Measurements from ENCODE around the gene PEX10.

The PEX10 gene

GRCh38 chr1:2356401-2356800 is 56.0 kb downstream of the PEX10 start:
- no peak for DNase-seq (ENCODE audit: low spot score)
- Histone ChIP-seq H3K4me1 (ENCODE audit: control insufficient read depth in 2 of 2, insufficient read depth in 1 of 2, low read depth in 1 of 2, low read length in 2 of 2) (peaks cover 3% of the 10 kb centered on the region in 2 donors), H3K4ac (ENCODE audit: low read length) (no peak overlapping the region), H3K18ac (ENCODE audit: low read length) (peak overlapping the region; percentile 27), H3K4me3 (ENCODE audit: low read length in 2 of 2) (no peak overlapping the region), H3K9me3 (replicated peaks in 1 of 2; ENCODE audit: control insufficient read depth in 2 of 2, insufficient read depth in 1 of 2, low read depth in 1 of 2, low read length in 2 of 2) (no peaks in the 10 kb centered on the region), H2AFZ (ENCODE audit: low read length) (no peak overlapping the region), H3K27ac (replicated peaks; ENCODE audit: low read length) (no peak overlapping the region), H3K14ac (ENCODE audit: low read length) (no peak overlapping the region), H2BK120ac (ENCODE audit: low read depth, low read length) (no peak overlapping the region), H2BK12ac (ENCODE audit: low read length) (peak overlapping the region; percentile 73), H3K36me3 (replicated peaks in 1 of 2; ENCODE audit: control insufficient read depth in 2 of 2, insufficient read depth in 2 of 2, low read length in 2 of 2) (no peaks in the 10 kb centered on the region), H4K8ac (ENCODE audit: low read depth, low read length) (no peak overlapping the region), H3K23ac (ENCODE audit: low read depth, low read length, poor library complexity) (no peak overlapping the region), H3K4me2 (ENCODE audit: insufficient read depth, low read length, poor library complexity, severe bottlenecking) (no peak overlapping the region), H3K9ac (ENCODE audit: low read depth, low read length, poor library complexity) (peak overlapping the region; percentile 30), H4K91ac (ENCODE audit: low read depth, low read length, poor library complexity) (no peak overlapping the region), H3K79me1 (ENCODE audit: low read depth, low read length) (no peaks in the 10 kb centered on the region), H2AK5ac (ENCODE audit: low read depth, low read length) (peak overlapping the region; percentile 93), H2BK15ac (ENCODE audit: low read length) (peak overlapping the region; percentile 47), H3K27me3 (ENCODE audit: control insufficient read depth in 3 of 3, insufficient read depth in 3 of 3, low read depth in 1 of 3, low read length in 3 of 3) (peaks cover 0 to 2% (median 0%) of the 10 kb centered on the region in 3 experiments), H2BK5ac (ENCODE audit: low read length) (peak overlapping the region; percentile 84)
- no CpG with 5 or more reads among the region's 15 CpGs for WGBS, 2 donors (ENCODE audit: extremely low coverage in 2 of 2, insufficient read length in 2 of 2, insufficient replicate concordance in 1 of 2)

GRCh38 chr1:2355373-2356261 is 56.7 kb downstream of the PEX10 start:
- Histone ChIP-seq H3K23ac (ENCODE audit: low read depth, low read length, poor library complexity) (peak overlapping the region; percentile 68), H3K4me2 (ENCODE audit: insufficient read depth, low read length, poor library complexity, severe bottlenecking) (no peak overlapping the region), H4K91ac (ENCODE audit: low read depth, low read length, poor library complexity) (no peak overlapping the region), H2BK12ac (ENCODE audit: low read length) (peak overlapping the region; percentile 73), H3K36me3 (replicated peaks in 1 of 2; ENCODE audit: control insufficient read depth in 2 of 2, insufficient read depth in 2 of 2, low read length in 2 of 2) (no peaks in the 10 kb centered on the region), H2AFZ (ENCODE audit: low read length) (no peak overlapping the region), H3K27ac (replicated peaks; ENCODE audit: low read length) (no peak overlapping the region), H2BK15ac (ENCODE audit: low read length) (peak overlapping the region; percentile 47), H3K27me3 (ENCODE audit: control insufficient read depth in 3 of 3, insufficient read depth in 3 of 3, low read depth in 1 of 3, low read length in 3 of 3) (peaks cover 0 to 2% (median 0%) of the 10 kb centered on the region in 3 experiments), H2AK5ac (ENCODE audit: low read depth, low read length) (peak overlapping the region; percentile 93), H3K18ac (ENCODE audit: low read length) (peak overlapping the region; percentile 15), H3K79me1 (ENCODE audit: low read depth, low read length) (no peaks in the 10 kb centered on the region), H3K14ac (ENCODE audit: low read length) (peak overlapping the region; percentile 87), H3K4ac (ENCODE audit: low read length) (no peak overlapping the region), H3K4me1 (ENCODE audit: control insufficient read depth in 2 of 2, insufficient read depth in 1 of 2, low read depth in 1 of 2, low read length in 2 of 2) (peaks cover 7 to 8% of the 10 kb centered on the region in 2 donors), H3K4me3 (ENCODE audit: low read length in 2 of 2) (no peak overlapping the region), H2BK120ac (ENCODE audit: low read depth, low read length) (peak overlapping the region; percentile 19), H2BK5ac (ENCODE audit: low read length) (peak overlapping the region; percentile 84), H3K9ac (ENCODE audit: low read depth, low read length, poor library complexity) (peak overlapping the region; percentile 30), H3K9me3 (replicated peaks in 1 of 2; ENCODE audit: control insufficient read depth in 2 of 2, insufficient read depth in 1 of 2, low read depth in 1 of 2, low read length in 2 of 2) (no peaks in the 10 kb centered on the region), H4K8ac (ENCODE audit: low read depth, low read length) (peak overlapping the region; percentile 53)
- WGBS, 2 donors (ENCODE audit: extremely low coverage in 2 of 2, insufficient read length in 2 of 2, insufficient replicate concordance in 1 of 2), result no CpG with 5 or more reads among the region's 28 CpGs
- no peak for DNase-seq (ENCODE audit: low spot score)

- no peak overlapping the region for H4K8ac ChIP-seq (ENCODE audit: low read depth, low read length)
- H3K23ac ChIP-seq (ENCODE audit: low read depth, low read length, poor library complexity), result peak overlapping the region; percentile 68
- peak overlapping the region; percentile 67 for H3K9ac ChIP-seq (ENCODE audit: low read depth, low read length, poor library complexity)
- H3K18ac ChIP-seq (ENCODE audit: low read length), result peak overlapping the region; percentile 73
- no peaks in the 10 kb centered on the region for H3K79me1 ChIP-seq (ENCODE audit: low read depth, low read length)
- H3K36me3 ChIP-seq (replicated peaks in 1 of 2; ENCODE audit: control insufficient read depth in 2 of 2, insufficient read depth in 2 of 2, low read length in 2 of 2), result no peaks in the 10 kb centered on the region
- no CpG with 5 or more reads among the region's 38 CpGs for WGBS, 2 donors (ENCODE audit: extremely low coverage in 2 of 2, insufficient read length in 2 of 2, insufficient replicate concordance in 1 of 2)
- peak overlapping the region; percentile 27 for H3K14ac ChIP-seq (ENCODE audit: low read length)
- no peak for DNase-seq (ENCODE audit: low spot score)
- no peaks in the 10 kb centered on the region for H3K9me3 ChIP-seq (replicated peaks in 1 of 2; ENCODE audit: control insufficient read depth in 2 of 2, insufficient read depth in 1 of 2, low read depth in 1 of 2, low read length in 2 of 2)
- H2BK5ac ChIP-seq (ENCODE audit: low read length), result peak overlapping the region; percentile 35
- H4K91ac ChIP-seq (ENCODE audit: low read depth, low read length, poor library complexity), result peak overlapping the region; percentile 66
- H3K4me3 ChIP-seq (ENCODE audit: low read length in 2 of 2), result no peak overlapping the region
- H2BK15ac ChIP-seq (ENCODE audit: low read length), result peak overlapping the region; percentile 40
- no peak overlapping the region for H3K27ac ChIP-seq (replicated peaks; ENCODE audit: low read length)
- peak overlapping the region; percentile 19 for H2BK120ac ChIP-seq (ENCODE audit: low read depth, low read length)
- H3K4ac ChIP-seq (ENCODE audit: low read length), result peak overlapping the region; percentile 95
- H2AK5ac ChIP-seq (ENCODE audit: low read depth, low read length), result peak overlapping the region; percentile 84
- no peak overlapping the region for H3K4me2 ChIP-seq (ENCODE audit: insufficient read depth, low read length, poor library complexity, severe bottlenecking)
- peak overlapping the region; percentile 46 for H2BK12ac ChIP-seq (ENCODE audit: low read length)
- peaks cover 11 to 15% of the 10 kb centered on the region in 2 donors for H3K4me1 ChIP-seq (ENCODE audit: control insufficient read depth in 2 of 2, insufficient read depth in 1 of 2, low read depth in 1 of 2, low read length in 2 of 2)
- H3K27me3 ChIP-seq (ENCODE audit: control insufficient read depth in 3 of 3, insufficient read depth in 3 of 3, low read depth in 1 of 3, low read length in 3 of 3), result peaks cover 0 to 2% (median 0%) of the 10 kb centered on the region in 3 experiments
- no peak overlapping the region for H2AFZ ChIP-seq (ENCODE audit: low read length)
Measured at GRCh38 chr1:2354511-2355372, 57.6 kb downstream of the PEX10 start.
